WTC11 (cell line): ENCODE measurements around the gene SEZ6.

Experiments used
- CTCF ChIP-seq: fragments of 200-600 bp; IDR thresholded peaks from 2 replicates; pipeline ENCODE4 v1.8.0; 2022; ENCODE audit warnings: antibody characterized with exemption
- E2F4 ChIP-seq: sonication (generic); formaldehyde crosslinking; IDR thresholded peaks from 2 replicates; pipeline ENCODE4 v1.8.1; 2022; ENCODE audit warnings: low read depth, mild to moderate bottlenecking, moderate library complexity, missing genetic modification reagents, borderline replicate concordance
- FOXJ3 ChIP-seq: sonication (generic); formaldehyde crosslinking; IDR thresholded peaks from 2 replicates; pipeline ENCODE4 v1.9.0; 2021; ENCODE audit warnings: missing genetic modification reagents, mild to moderate bottlenecking, borderline replicate concordance
- JUN ChIP-seq: sonication (generic); formaldehyde crosslinking; IDR thresholded peaks from 2 replicates; pipeline ENCODE4 v1.8.0; 2023; ENCODE audit warnings: mild to moderate bottlenecking, missing genetic modification reagents
- NFE2L1 ChIP-seq: sonication (generic); formaldehyde crosslinking; IDR thresholded peaks from 2 replicates; pipeline ENCODE4 v1.8.1; 2023; ENCODE audit warnings: missing genetic modification reagents
- NR1H2 ChIP-seq: sonication (generic); formaldehyde crosslinking; IDR thresholded peaks from 2 replicates; pipeline ENCODE4 v1.9.0; 2021; ENCODE audit warnings: mild to moderate bottlenecking, moderate library complexity, missing genetic modification reagents
- NR3C1 ChIP-seq: sonication (generic); formaldehyde crosslinking; conservative IDR thresholded peaks from 2 replicates; pipeline ENCODE4 v1.8.1; 2023; ENCODE audit warnings: low read depth, mild to moderate bottlenecking, missing genetic modification reagents
- TCF7 ChIP-seq: sonication (generic); formaldehyde crosslinking; IDR thresholded peaks from 2 replicates; pipeline ENCODE4 v1.8.0; 2022; ENCODE audit warnings: mild to moderate bottlenecking, low read depth, missing genetic modification reagents, moderate library complexity
- ZNF219 ChIP-seq: sonication (generic); formaldehyde crosslinking; IDR thresholded peaks from 2 replicates; pipeline ENCODE4 v1.8.0; 2023; ENCODE audit warnings: missing genetic modification reagents, mild to moderate bottlenecking, borderline replicate concordance
- TF ChIP-seq, protein P1 (sequence below): sonication (generic); formaldehyde crosslinking; IDR thresholded peaks from 2 replicates; pipeline ENCODE4 v1.8.1; 2022; ENCODE audit warnings: low read depth, missing genetic modification reagents, borderline replicate concordance
- TF ChIP-seq, protein P2 (sequence below): sonication (generic); formaldehyde crosslinking; IDR thresholded peaks from 2 replicates; pipeline ENCODE4 v1.8.0; 2023; ENCODE audit warnings: missing genetic modification reagents
- TF ChIP-seq, protein P3 (sequence below): sonication (generic); formaldehyde crosslinking; IDR thresholded peaks from 2 replicates; pipeline ENCODE4 v1.8.1; 2023; ENCODE audit warnings: mild to moderate bottlenecking, missing genetic modification reagents, borderline replicate concordance

DNA sequence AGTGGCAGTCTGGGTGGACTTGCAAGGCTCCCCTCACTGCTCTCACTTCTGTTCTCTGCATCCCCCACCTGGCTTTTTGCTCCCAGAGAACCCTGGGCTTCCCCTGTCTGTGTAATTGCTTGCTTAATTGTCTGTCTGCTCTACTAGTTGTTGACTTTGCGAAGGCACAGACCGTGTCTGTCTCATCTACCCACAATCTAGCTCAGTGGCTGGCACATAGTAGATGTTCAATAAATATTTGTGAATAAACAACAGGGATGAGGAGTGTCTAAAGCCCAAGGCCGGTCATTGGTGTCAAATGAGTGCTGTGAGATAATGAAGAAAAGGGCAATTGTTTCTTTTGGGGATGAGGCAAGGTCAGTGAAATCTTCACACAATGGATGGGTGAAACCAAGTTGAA is 2.8 kb upstream of the SEZ6 start:
- TF ChIP-seq CTCF, result no peak
- no peak for TF ChIP-seq JUN (CRISPR knock-in tag)
- TF ChIP-seq, protein P1, sequence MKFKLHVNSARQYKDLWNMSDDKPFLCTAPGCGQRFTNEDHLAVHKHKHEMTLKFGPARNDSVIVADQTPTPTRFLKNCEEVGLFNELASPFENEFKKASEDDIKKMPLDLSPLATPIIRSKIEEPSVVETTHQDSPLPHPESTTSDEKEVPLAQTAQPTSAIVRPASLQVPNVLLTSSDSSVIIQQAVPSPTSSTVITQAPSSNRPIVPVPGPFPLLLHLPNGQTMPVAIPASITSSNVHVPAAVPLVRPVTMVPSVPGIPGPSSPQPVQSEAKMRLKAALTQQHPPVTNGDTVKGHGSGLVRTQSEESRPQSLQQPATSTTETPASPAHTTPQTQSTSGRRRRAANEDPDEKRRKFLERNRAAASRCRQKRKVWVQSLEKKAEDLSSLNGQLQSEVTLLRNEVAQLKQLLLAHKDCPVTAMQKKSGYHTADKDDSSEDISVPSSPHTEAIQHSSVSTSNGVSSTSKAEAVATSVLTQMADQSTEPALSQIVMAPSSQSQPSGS, result no peak
- TF ChIP-seq TCF7 (CRISPR knock-in tag), result no peak
- TF ChIP-seq, protein P2, sequence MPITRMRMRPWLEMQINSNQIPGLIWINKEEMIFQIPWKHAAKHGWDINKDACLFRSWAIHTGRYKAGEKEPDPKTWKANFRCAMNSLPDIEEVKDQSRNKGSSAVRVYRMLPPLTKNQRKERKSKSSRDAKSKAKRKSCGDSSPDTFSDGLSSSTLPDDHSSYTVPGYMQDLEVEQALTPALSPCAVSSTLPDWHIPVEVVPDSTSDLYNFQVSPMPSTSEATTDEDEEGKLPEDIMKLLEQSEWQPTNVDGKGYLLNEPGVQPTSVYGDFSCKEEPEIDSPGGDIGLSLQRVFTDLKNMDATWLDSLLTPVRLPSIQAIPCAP (CRISPR knock-in tag), result no peak
- no peak for TF ChIP-seq ZNF219 (CRISPR knock-in tag)
- TF ChIP-seq, protein P3, sequence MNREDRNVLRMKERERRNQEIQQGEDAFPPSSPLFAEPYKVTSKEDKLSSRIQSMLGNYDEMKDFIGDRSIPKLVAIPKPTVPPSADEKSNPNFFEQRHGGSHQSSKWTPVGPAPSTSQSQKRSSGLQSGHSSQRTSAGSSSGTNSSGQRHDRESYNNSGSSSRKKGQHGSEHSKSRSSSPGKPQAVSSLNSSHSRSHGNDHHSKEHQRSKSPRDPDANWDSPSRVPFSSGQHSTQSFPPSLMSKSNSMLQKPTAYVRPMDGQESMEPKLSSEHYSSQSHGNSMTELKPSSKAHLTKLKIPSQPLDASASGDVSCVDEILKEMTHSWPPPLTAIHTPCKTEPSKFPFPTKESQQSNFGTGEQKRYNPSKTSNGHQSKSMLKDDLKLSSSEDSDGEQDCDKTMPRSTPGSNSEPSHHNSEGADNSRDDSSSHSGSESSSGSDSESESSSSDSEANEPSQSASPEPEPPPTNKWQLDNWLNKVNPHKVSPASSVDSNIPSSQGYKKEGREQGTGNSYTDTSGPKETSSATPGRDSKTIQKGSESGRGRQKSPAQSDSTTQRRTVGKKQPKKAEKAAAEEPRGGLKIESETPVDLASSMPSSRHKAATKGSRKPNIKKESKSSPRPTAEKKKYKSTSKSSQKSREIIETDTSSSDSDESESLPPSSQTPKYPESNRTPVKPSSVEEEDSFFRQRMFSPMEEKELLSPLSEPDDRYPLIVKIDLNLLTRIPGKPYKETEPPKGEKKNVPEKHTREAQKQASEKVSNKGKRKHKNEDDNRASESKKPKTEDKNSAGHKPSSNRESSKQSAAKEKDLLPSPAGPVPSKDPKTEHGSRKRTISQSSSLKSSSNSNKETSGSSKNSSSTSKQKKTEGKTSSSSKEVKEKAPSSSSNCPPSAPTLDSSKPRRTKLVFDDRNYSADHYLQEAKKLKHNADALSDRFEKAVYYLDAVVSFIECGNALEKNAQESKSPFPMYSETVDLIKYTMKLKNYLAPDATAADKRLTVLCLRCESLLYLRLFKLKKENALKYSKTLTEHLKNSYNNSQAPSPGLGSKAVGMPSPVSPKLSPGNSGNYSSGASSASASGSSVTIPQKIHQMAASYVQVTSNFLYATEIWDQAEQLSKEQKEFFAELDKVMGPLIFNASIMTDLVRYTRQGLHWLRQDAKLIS, result no peak
- no peak for TF ChIP-seq NR3C1 (CRISPR knock-in tag)
- no peak for TF ChIP-seq NR1H2 (CRISPR knock-in tag)
- no peak for TF ChIP-seq FOXJ3 (CRISPR knock-in tag)
- no peak for TF ChIP-seq NFE2L1 (CRISPR knock-in tag)
- no peak for TF ChIP-seq E2F4 (CRISPR knock-in tag)
